Liver (tissue), 9 donors: ENCODE data around the gene NOD1. TPM values are rescaled to one million over a fixed set of nuclear protein-coding genes. Genes with fewer than 3 reads are reported as not detected.
"Not testable (repeated sequence)": the region's sequence is repeated elsewhere in the genome, so short reads cannot be mapped to it uniquely, and the experiment has no call there.

Source experiments
- DNase-seq: peaks from one replicate; pipeline ENCODE4 v3.0.0-alpha.2; 2017; ENCODE audit warnings: low spot score
- H3K27ac ChIP-seq, 2 donors: one replicate each; pipeline ENCODE4 v1.7.0; 2013; ENCODE audit warnings: inconsistent platforms in 2 of 2, low read length in 2 of 2, control low read depth in 1 of 2, low read depth in 1 of 2, mild to moderate bottlenecking in 1 of 2
- H3K27me3 ChIP-seq, 4 donors: one replicate each; pipeline versions ENCODE4 v1.6.1 to v1.7.0; 2013; ENCODE audit warnings: low read length in 3 of 4, inconsistent platforms in 1 of 4, mild to moderate bottlenecking in 1 of 4, moderate library complexity in 1 of 4; ENCODE audit not compliant: control insufficient read depth in 4 of 4, insufficient read depth in 4 of 4
- H3K36me3 ChIP-seq, 4 donors: one replicate each; pipeline versions ENCODE4 v1.6.1 to v1.7.0; 2013; ENCODE audit warnings: low read length in 3 of 4, mild to moderate bottlenecking in 3 of 4, low read depth in 1 of 4, moderate library complexity in 1 of 4; ENCODE audit not compliant: control insufficient read depth in 4 of 4, insufficient read depth in 3 of 4
- H3K4me1 ChIP-seq, 4 donors: one replicate each; pipeline versions ENCODE4 v1.6.1 to v1.7.0; 2013; ENCODE audit warnings: low read length in 3 of 4, mild to moderate bottlenecking in 3 of 4, moderate library complexity in 1 of 4; ENCODE audit not compliant: control insufficient read depth in 4 of 4, insufficient read depth in 4 of 4
- H3K4me3 ChIP-seq, 3 donors: one replicate each; pipeline versions ENCODE4 v1.6.1 to v1.7.0; 2013; ENCODE audit warnings: low read length in 3 of 3, control low read depth in 1 of 3, low read depth in 1 of 3, mild to moderate bottlenecking in 1 of 3
- H3K9ac ChIP-seq, 2 donors: one replicate each; pipeline ENCODE4 v1.7.0; 2013; ENCODE audit warnings: low read length in 2 of 2, mild to moderate bottlenecking in 2 of 2, moderate library complexity in 2 of 2, control low read depth in 1 of 2, low read depth in 1 of 2
- H3K9me3 ChIP-seq, 4 donors: one replicate each; pipeline versions ENCODE4 v1.6.1 to v1.7.0; 2013; ENCODE audit warnings: low read length in 3 of 4; ENCODE audit not compliant: control insufficient read depth in 4 of 4
- FOXA1 ChIP-seq: IDR thresholded peaks from 2 replicates; pipeline ENCODE4 v1.6.1; 2016; ENCODE audit warnings: antibody characterized with exemption
- HNF4A ChIP-seq, 2 donors: conservative IDR thresholded peaks; 2 replicates each; pipeline ENCODE4 v1.6.1; 2016; ENCODE audit warnings: antibody characterized with exemption in 2 of 2, mild to moderate bottlenecking in 2 of 2
- HNF4G ChIP-seq: IDR thresholded peaks from 2 replicates; pipeline ENCODE4 v1.6.1; 2016; ENCODE audit warnings: antibody characterized with exemption
- JUND ChIP-seq, 2 donors: IDR thresholded peaks; 2 replicates each; pipeline ENCODE4 v1.6.1; 2016; ENCODE audit warnings: antibody characterized with exemption in 2 of 2
- NR2F2 ChIP-seq: IDR thresholded peaks from 2 replicates; pipeline ENCODE4 v1.6.1; 2016; ENCODE audit warnings: antibody characterized with exemption
- SP1 ChIP-seq: IDR thresholded peaks from 2 replicates; pipeline ENCODE4 v1.6.1; 2018; ENCODE audit warnings: antibody characterized with exemption, mild to moderate bottlenecking
- TAF1 ChIP-seq: conservative IDR thresholded peaks from 2 replicates; pipeline ENCODE4 v1.6.1; 2016; ENCODE audit warnings: antibody characterized with exemption, mild to moderate bottlenecking
- YY1 ChIP-seq: IDR thresholded peaks from 2 replicates; pipeline ENCODE4 v1.6.1; 2016; ENCODE audit warnings: antibody characterized with exemption, mild to moderate bottlenecking
- WGBS: extraction: QIAGEN DNeasy Blood & Tissue Kit; methylation state at CpG from one replicate; pipeline ENCODE4 v1.1.7; 2013; 5-methylcytosine and 5-hydroxymethylcytosine counted together
- polyA plus RNA-seq, 2 donors: library from polyadenylated mRNA; stranded (reverse) in 1 of 2; unstranded in 1 of 2; fragments of 200-250 nt in 1 of 2; fragments of >200 nt in 1 of 2; fragmentation: Nextera tagmentation in 1 of 2; extraction: Ambion mirVana in 1 of 2; gene quantifications; one replicate each; pipeline versions ENCODE4 v1.2.1 to v1.2.3, GENCODE V29; 2013 to 2015
- total RNA-seq, 2 donors: library from RNA; depleted of rRNA; stranded (reverse); fragments of >200 nt; gene quantifications; one replicate each; pipeline ENCODE4 v1.2.3, GENCODE V29; 2014
- TF ChIP-seq, protein P1 (sequence below): IDR thresholded peaks from 2 replicates; pipeline ENCODE4 v1.6.1; 2016; ENCODE audit warnings: antibody characterized with exemption
- TF ChIP-seq, protein P2 (sequence below): IDR thresholded peaks from 2 replicates; pipeline ENCODE4 v1.6.1; 2016; ENCODE audit warnings: antibody characterized with exemption
- donor health status: healthy.
- donor health status: healthy.
- donor health status: healthy.
- donor health status: healthy.
- donor health status: healthy.

Gene NOD1
- total RNA-seq (1 to 10 TPM; 2.1 to 3.5 TPM), polyA plus RNA-seq (1 to 10 TPM; 1.7 to 1.8 TPM)

GRCh38 chr7:30478349-30479201 is at the start of gene NOD1:
Gene NOD1 (minus strand): TSS chr7:30478784. CDS start chr7:30456921, 21,863 bp downstream.
- H3K27ac ChIP-seq: peak within 1 kb of the TSS; percentile 91 to 93
- DNase-seq: peak; percentile 73
- H3K36me3 ChIP-seq: no peaks in the 10 kb centered on the region
- TF ChIP-seq HNF4A (conservative IDR thresholded peaks at IDR 0.05) (no peak), JUND (IDR thresholded peaks at IDR 0.05) (no peak), YY1 (peak; percentile 10), SP1 (no peak)
- H3K9ac ChIP-seq: peak within 1 kb of the TSS; percentile 84 to 85
- no peaks in the 10 kb centered on the region for H3K9me3 ChIP-seq
- no peaks in the 10 kb centered on the region for H3K27me3 ChIP-seq
- WGBS: under 1% methylated on average over 77 of the region's 77 CpGs
- peak within 1 kb of the TSS; percentile 76 to 91 (median 84) for H3K4me3 ChIP-seq
- peaks cover 0 to 19% (median 13%) of the 10 kb centered on the region in 4 donors for H3K4me1 ChIP-seq

- not testable (repeated sequence) for H3K4me3 ChIP-seq, H3K9ac ChIP-seq, DNase-seq, H3K27ac ChIP-seq, H3K4me1 ChIP-seq, H3K9me3 ChIP-seq, H3K36me3 ChIP-seq, H3K27me3 ChIP-seq
- 67% methylated on average over 1 of the region's 1 CpG for WGBS
These were observed 48.7 kb upstream of the NOD1 start for GRCh38 chr7:30527297-30527696.

GRCh38 chr7:30526163-30526562 is 47.6 kb upstream of the NOD1 start:
- no peaks in the 10 kb centered on the region for H3K27me3 ChIP-seq
- no peaks in the 10 kb centered on the region for H3K36me3 ChIP-seq
- 99% methylated on average over 4 of the region's 4 CpGs for WGBS
- no peak for DNase-seq
- no peak overlapping the region for H3K4me3 ChIP-seq
- H3K4me1 ChIP-seq: no peaks in the 10 kb centered on the region
- no peak overlapping the region for H3K9ac ChIP-seq
- no peak overlapping the region for H3K27ac ChIP-seq
- no peaks in the 10 kb centered on the region for H3K9me3 ChIP-seq
- TF ChIP-seq, protein P1, sequence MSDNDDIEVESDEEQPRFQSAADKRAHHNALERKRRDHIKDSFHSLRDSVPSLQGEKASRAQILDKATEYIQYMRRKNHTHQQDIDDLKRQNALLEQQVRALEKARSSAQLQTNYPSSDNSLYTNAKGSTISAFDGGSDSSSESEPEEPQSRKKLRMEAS: no peak
- TF ChIP-seq NR2F2 (no peak), YY1 (no peak), JUND (IDR thresholded peaks at IDR 0.05) (no peak), FOXA1 (no peak), HNF4A (conservative IDR thresholded peaks at IDR 0.05) (no peak), TAF1 (no peak)

- no peak overlapping the region for H3K27ac ChIP-seq
- H3K4me1 ChIP-seq: no peaks in the 10 kb centered on the region
- no peak overlapping the region for H3K9ac ChIP-seq
- no peaks in the 10 kb centered on the region for H3K36me3 ChIP-seq
- H3K4me3 ChIP-seq: no peak overlapping the region
- no peaks in the 10 kb centered on the region for H3K9me3 ChIP-seq
- DNase-seq: no peak
- H3K27me3 ChIP-seq: no peaks in the 10 kb centered on the region
- no peak for TF ChIP-seq HNF4G
- TF ChIP-seq, protein P2, sequence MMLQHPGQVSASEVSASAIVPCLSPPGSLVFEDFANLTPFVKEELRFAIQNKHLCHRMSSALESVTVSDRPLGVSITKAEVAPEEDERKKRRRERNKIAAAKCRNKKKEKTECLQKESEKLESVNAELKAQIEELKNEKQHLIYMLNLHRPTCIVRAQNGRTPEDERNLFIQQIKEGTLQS: no peak
- 88% methylated on average over 5 of the region's 5 CpGs for WGBS
These were observed 46.8 kb upstream of the NOD1 start for GRCh38 chr7:30525429-30525828.
